GM23338 (cell line): ENCODE results near the gene SSBP2. TPM values are rescaled to one million over a fixed set of nuclear protein-coding genes. Genes with fewer than 3 reads are reported as not detected.

Source experiments
- ATAC-seq: fragments of 200-7000 bp; cut with Tn5 transposase; 3 replicates; pipeline ENCODE4 v1.9.1; 2020
- DNase-seq: peaks from one replicate; pipeline ENCODE4 v3.0.0-alpha.2; 2015; ENCODE audit warnings: low spot score
- H2AFZ ChIP-seq: fragments of 200-600 bp; sonication (generic); 2 replicates; pipeline ENCODE4 v1.8.0; 2016; ENCODE audit warnings: antibody characterized with exemption, mild to moderate bottlenecking, moderate library complexity
- H3F3A ChIP-seq: fragments of 200-600 bp; sonication (generic); replicated peaks from 2 replicates; pipeline ENCODE4 v1.8.0; 2017; ENCODE audit warnings: antibody characterized with exemption, mixed run types, low read depth
- H3K27ac ChIP-seq: fragments of 200-600 bp; sonication (generic); 2 replicates; pipeline ENCODE4 v1.6.1; 2016; ENCODE audit warnings: low read depth
- H3K27me3 ChIP-seq: fragments of 200-600 bp; sonication (generic); 2 replicates; pipeline ENCODE4 v1.8.0; 2016; ENCODE audit warnings: mild to moderate bottlenecking, mixed run types, moderate library complexity; ENCODE audit not compliant: insufficient read depth
- H3K36me3 ChIP-seq: fragments of 200-600 bp; sonication (generic); 2 replicates; pipeline ENCODE4 v1.8.0; 2016; ENCODE audit warnings: mild to moderate bottlenecking; ENCODE audit not compliant: insufficient read depth
- H3K4me1 ChIP-seq: fragments of 200-600 bp; sonication (generic); 2 replicates; pipeline ENCODE4 v1.8.0; 2016; ENCODE audit warnings: mild to moderate bottlenecking, moderate library complexity; ENCODE audit not compliant: insufficient read depth
- H3K4me2 ChIP-seq: fragments of 200-600 bp; sonication (generic); 2 replicates; pipeline ENCODE4 v1.7.1; 2017; ENCODE audit warnings: mixed run types
- H3K4me3 ChIP-seq: fragments of 200-600 bp; sonication (generic); 2 replicates; pipeline ENCODE4 v1.6.1; 2016; ENCODE audit warnings: mixed run types
- H3K79me2 ChIP-seq: fragments of 200-600 bp; sonication (generic); replicated peaks from 2 replicates; pipeline ENCODE4 v1.8.0; 2017; ENCODE audit warnings: mild to moderate bottlenecking; ENCODE audit not compliant: insufficient read depth
- H3K9me2 ChIP-seq: fragments of 200-600 bp; sonication (generic); 2 replicates; pipeline ENCODE4 v1.8.0; 2017; ENCODE audit not compliant: insufficient read depth
- H4K20me1 ChIP-seq: fragments of 200-600 bp; sonication (generic); replicated peaks from 2 replicates; pipeline ENCODE4 v1.8.0; 2017; ENCODE audit warnings: mild to moderate bottlenecking; ENCODE audit not compliant: insufficient read depth
- H3K27ac Mint-ChIP-seq: 2 replicates; pipeline ENCODE4 v1.8.0; 2020; ENCODE audit warnings: inconsistent platforms, mild to moderate bottlenecking, moderate library complexity, mixed read lengths
- H3K27me3 Mint-ChIP-seq: 3 replicates; pipeline ENCODE4 v1.8.0; 2022; ENCODE audit warnings: low read depth, mild to moderate bottlenecking, moderate library complexity, mixed read lengths, inconsistent platforms; ENCODE audit not compliant: insufficient read depth, poor library complexity
- H3K36me3 Mint-ChIP-seq: 3 replicates; pipeline ENCODE4 v1.8.0; 2021; ENCODE audit warnings: low read depth, mild to moderate bottlenecking, inconsistent platforms, moderate library complexity, mixed read lengths
- H3K4me1 Mint-ChIP-seq: 3 replicates; pipeline ENCODE4 v1.8.0; 2020; ENCODE audit warnings: mild to moderate bottlenecking, inconsistent platforms, mixed read lengths
- H3K4me3 Mint-ChIP-seq: 3 replicates; pipeline ENCODE4 v1.8.0; 2021; ENCODE audit warnings: moderate library complexity, mild to moderate bottlenecking, inconsistent platforms, mixed read lengths
- H3K9me3 Mint-ChIP-seq: 3 replicates; pipeline ENCODE4 v1.8.0; 2020; ENCODE audit warnings: moderate library complexity, mild to moderate bottlenecking, inconsistent platforms, mixed read lengths
- CREB1 ChIP-seq: fragments of 250-450 bp; sonication (Bioruptor Pico); IDR thresholded peaks from 2 replicates; pipeline ENCODE4 v1.5.0; 2020; ENCODE audit warnings: low read depth, mild to moderate bottlenecking, moderate library complexity
- EZH2 ChIP-seq: fragments of 200-600 bp; sonication (generic); IDR thresholded peaks from one replicate; pipeline ENCODE4 v1.8.0; 2017; ENCODE audit warnings: antibody characterized with exemption, mild to moderate bottlenecking, low read depth; ENCODE audit not compliant: unreplicated experiment
- EZH2phosphoT487 ChIP-seq: fragments of 200-600 bp; sonication (generic); IDR thresholded peaks from one replicate; pipeline ENCODE4 v1.8.1; 2018; ENCODE audit warnings: antibody characterized with exemption; ENCODE audit not compliant: unreplicated experiment
- JUNB ChIP-seq: IDR thresholded peaks from one replicate; pipeline ENCODE4 v1.6.1; 2016; ENCODE audit warnings: antibody characterized with exemption; ENCODE audit not compliant: unreplicated experiment
- NANOG ChIP-seq: IDR thresholded peaks from 2 replicates; pipeline ENCODE4 v1.6.1; 2016; ENCODE audit warnings: antibody characterized with exemption, borderline replicate concordance
- STAT1 ChIP-seq: IDR thresholded peaks from one replicate; pipeline ENCODE4 v1.6.1; 2016; ENCODE audit warnings: antibody characterized with exemption; ENCODE audit not compliant: unreplicated experiment
- polyA plus RNA-seq: library from polyadenylated mRNA; unstranded; fragments of >200 nt; fragmentation: Nextera tagmentation; extraction: Ambion mirVana; gene quantifications from 2 replicates; pipeline ENCODE4 v1.2.1, GENCODE V29; 2016
- total RNA-seq: library from RNA; depleted of rRNA; stranded (reverse); fragments of >200 nt; shearing (Covaris generic); gene quantifications from 2 replicates; pipeline ENCODE4 v1.2.3, GENCODE V29; 2014
- TF ChIP-seq, protein P1 (sequence below): fragments of 250-450 bp; sonication (Bioruptor Pico); IDR thresholded peaks from 2 replicates; pipeline ENCODE4 v1.5.0; 2020; ENCODE audit warnings: mild to moderate bottlenecking, moderate library complexity
- TF ChIP-seq, protein P2 (sequence below), 2 experiments: fragments of 200-600 bp in 1 of 2; sonication (generic) in 1 of 2; conservative IDR thresholded peaks; 2 replicates each; pipeline versions ENCODE4 v1.5.1 to v1.6.1; 2016 to 2017; ENCODE audit warnings: antibody characterized with exemption in 2 of 2, low read depth in 2 of 2, mild to moderate bottlenecking in 2 of 2, moderate library complexity in 1 of 2

SSBP2 gene
- total and polyA plus RNA-seq, 2 experiments from 2014 or later, result 21.5 to 24.7 TPM

DNA sequence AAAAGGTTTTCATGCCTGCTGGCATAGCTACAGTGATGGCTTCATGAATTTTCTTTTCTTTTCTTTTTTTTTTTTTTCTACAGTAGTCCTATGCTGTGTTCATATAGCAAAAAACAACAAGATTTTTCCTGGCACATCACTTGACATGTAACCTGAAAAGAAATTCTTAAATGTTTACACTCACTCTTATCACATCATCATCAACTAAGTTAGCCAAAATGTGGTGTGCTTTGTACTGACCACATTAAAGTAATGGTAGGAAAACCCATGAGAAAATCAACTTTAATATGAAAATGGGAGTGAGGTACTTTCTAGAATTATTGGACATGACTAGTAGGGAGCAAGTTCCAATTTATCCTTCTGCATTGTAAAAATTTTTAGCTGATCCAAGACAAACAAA is 146.7 kb downstream of the SSBP2 start (continued):
- TF ChIP-seq, protein P1, sequence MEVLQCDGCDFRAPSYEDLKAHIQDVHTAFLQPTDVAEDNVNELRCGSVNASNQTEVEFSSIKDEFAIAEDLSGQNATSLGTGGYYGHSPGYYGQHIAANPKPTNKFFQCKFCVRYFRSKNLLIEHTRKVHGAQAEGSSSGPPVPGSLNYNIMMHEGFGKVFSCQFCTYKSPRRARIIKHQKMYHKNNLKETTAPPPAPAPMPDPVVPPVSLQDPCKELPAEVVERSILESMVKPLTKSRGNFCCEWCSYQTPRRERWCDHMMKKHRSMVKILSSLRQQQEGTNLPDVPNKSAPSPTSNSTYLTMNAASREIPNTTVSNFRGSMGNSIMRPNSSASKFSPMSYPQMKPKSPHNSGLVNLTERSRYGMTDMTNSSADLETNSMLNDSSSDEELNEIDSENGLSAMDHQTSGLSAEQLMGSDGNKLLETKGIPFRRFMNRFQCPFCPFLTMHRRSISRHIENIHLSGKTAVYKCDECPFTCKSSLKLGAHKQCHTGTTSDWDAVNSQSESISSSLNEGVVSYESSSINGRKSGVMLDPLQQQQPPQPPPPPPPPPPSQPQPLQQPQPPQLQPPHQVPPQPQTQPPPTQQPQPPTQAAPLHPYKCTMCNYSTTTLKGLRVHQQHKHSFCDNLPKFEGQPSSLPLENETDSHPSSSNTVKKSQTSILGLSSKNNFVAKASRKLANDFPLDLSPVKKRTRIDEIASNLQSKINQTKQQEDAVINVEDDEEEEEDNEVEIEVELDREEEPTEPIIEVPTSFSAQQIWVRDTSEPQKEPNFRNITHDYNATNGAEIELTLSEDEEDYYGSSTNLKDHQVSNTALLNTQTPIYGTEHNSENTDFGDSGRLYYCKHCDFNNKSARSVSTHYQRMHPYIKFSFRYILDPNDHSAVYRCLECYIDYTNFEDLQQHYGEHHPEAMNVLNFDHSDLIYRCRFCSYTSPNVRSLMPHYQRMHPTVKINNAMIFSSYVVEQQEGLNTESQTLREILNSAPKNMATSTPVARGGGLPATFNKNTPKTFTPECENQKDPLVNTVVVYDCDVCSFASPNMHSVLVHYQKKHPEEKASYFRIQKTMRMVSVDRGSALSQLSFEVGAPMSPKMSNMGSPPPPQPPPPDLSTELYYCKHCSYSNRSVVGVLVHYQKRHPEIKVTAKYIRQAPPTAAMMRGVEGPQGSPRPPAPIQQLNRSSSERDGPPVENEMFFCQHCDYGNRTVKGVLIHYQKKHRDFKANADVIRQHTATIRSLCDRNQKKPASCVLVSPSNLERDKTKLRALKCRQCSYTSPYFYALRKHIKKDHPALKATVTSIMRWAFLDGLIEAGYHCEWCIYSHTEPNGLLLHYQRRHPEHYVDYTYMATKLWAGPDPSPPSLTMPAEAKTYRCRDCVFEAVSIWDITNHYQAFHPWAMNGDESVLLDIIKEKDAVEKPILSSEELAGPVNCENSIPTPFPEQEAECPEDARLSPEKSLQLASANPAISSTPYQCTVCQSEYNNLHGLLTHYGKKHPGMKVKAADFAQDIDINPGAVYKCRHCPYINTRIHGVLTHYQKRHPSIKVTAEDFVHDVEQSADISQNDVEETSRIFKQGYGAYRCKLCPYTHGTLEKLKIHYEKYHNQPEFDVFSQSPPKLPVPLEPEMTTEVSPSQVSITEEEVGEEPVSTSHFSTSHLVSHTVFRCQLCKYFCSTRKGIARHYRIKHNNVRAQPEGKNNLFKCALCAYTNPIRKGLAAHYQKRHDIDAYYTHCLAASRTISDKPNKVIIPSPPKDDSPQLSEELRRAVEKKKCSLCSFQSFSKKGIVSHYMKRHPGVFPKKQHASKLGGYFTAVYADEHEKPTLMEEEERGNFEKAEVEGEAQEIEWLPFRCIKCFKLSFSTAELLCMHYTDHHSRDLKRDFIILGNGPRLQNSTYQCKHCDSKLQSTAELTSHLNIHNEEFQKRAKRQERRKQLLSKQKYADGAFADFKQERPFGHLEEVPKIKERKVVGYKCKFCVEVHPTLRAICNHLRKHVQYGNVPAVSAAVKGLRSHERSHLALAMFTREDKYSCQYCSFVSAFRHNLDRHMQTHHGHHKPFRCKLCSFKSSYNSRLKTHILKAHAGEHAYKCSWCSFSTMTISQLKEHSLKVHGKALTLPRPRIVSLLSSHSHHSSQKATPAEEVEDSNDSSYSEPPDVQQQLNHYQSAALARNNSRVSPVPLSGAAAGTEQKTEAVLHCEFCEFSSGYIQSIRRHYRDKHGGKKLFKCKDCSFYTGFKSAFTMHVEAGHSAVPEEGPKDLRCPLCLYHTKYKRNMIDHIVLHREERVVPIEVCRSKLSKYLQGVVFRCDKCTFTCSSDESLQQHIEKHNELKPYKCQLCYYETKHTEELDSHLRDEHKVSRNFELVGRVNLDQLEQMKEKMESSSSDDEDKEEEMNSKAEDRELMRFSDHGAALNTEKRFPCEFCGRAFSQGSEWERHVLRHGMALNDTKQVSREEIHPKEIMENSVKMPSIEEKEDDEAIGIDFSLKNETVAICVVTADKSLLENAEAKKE (CRISPR knock-in tag), result no peak
- TF ChIP-seq, protein P2, sequence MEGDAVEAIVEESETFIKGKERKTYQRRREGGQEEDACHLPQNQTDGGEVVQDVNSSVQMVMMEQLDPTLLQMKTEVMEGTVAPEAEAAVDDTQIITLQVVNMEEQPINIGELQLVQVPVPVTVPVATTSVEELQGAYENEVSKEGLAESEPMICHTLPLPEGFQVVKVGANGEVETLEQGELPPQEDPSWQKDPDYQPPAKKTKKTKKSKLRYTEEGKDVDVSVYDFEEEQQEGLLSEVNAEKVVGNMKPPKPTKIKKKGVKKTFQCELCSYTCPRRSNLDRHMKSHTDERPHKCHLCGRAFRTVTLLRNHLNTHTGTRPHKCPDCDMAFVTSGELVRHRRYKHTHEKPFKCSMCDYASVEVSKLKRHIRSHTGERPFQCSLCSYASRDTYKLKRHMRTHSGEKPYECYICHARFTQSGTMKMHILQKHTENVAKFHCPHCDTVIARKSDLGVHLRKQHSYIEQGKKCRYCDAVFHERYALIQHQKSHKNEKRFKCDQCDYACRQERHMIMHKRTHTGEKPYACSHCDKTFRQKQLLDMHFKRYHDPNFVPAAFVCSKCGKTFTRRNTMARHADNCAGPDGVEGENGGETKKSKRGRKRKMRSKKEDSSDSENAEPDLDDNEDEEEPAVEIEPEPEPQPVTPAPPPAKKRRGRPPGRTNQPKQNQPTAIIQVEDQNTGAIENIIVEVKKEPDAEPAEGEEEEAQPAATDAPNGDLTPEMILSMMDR (conservative IDR thresholded peaks at IDR 0.05; ENCODE audit: low read depth in 2 of 2), result no peak
- TF ChIP-seq NANOG, result no peak
- TF ChIP-seq CREB1 (CRISPR knock-in tag), result no peak
- TF ChIP-seq JUNB, result no peak
- TF ChIP-seq EZH2phosphoT487, result no peak
- TF ChIP-seq EZH2, result no peak

DNA sequence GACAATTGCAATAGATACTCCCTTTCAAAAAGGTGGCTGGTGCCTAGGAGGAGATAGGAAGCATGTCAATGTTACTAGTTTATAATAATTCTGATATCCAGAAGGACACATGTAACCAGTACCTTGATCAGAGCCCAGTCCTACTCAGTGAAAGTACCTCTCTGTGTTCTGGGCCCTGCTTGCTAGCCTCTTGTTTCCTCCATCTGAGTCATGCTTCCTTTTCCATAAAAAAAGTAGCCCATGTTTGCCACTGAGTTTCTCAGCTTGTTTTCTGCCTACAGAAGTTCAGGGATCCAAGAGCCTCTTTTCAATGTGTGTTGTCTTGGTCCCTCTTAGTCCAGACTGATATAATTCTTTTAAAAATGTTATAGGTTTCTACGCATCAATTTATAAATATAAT is 149.0 kb downstream of the SSBP2 start:
- Histone ChIP-seq H3F3A (no peaks in the 10 kb centered on the region), H3K79me2 (no peaks in the 10 kb centered on the region), H3K36me3 (no peaks in the 10 kb centered on the region), H3K4me3 (no peak overlapping the region), H4K20me1 (no peaks in the 10 kb centered on the region; the same call in 1 of the 2 replicates), H3K4me2 (no peak overlapping the region), H3K9me2 (0 out of 2 replicates have a peak, but pooled peaks cover 4% of the 10 kb centered on the region), H3K4me1 (peaks cover 18% of the 10 kb centered on the region), H3K27me3 (no peaks in the 10 kb centered on the region), H2AFZ (no peak overlapping the region), H3K27ac (no peak overlapping the region)
- ATAC-seq, result no peak
- no peak overlapping the region for H3K27ac Mint-ChIP-seq
- DNase-seq, result no peak
- no peak overlapping the region for H3K4me3 Mint-ChIP-seq
- H3K36me3 Mint-ChIP-seq, result peaks cover 13% of the 10 kb centered on the region; the same call in 2 of the 3 replicates
- H3K4me1 Mint-ChIP-seq, result peaks cover 25% of the 10 kb centered on the region
- peaks cover 5% of the 10 kb centered on the region; the same call in 2 of the 3 replicates for H3K9me3 Mint-ChIP-seq
- H3K27me3 Mint-ChIP-seq, result peaks cover 2% of the 10 kb centered on the region
- no peak for TF ChIP-seq EZH2phosphoT487
- TF ChIP-seq, protein P1 (CRISPR knock-in tag), result no peak
- no peak for TF ChIP-seq NANOG
- no peak for TF ChIP-seq STAT1
